C1 segment of cervical spinal cord (tissue), 14 donors: ENCODE results near the gene DOCK9.
A peak's percentile ranks its signal among the peaks of the same experiment; 100 is the strongest.

Experiments
- DNase-seq, 14 donors: peaks; one replicate each; lab custom pipeline; 2025; lab: John Stamatoyannopoulos, UW

Gene DOCK9, protein sequence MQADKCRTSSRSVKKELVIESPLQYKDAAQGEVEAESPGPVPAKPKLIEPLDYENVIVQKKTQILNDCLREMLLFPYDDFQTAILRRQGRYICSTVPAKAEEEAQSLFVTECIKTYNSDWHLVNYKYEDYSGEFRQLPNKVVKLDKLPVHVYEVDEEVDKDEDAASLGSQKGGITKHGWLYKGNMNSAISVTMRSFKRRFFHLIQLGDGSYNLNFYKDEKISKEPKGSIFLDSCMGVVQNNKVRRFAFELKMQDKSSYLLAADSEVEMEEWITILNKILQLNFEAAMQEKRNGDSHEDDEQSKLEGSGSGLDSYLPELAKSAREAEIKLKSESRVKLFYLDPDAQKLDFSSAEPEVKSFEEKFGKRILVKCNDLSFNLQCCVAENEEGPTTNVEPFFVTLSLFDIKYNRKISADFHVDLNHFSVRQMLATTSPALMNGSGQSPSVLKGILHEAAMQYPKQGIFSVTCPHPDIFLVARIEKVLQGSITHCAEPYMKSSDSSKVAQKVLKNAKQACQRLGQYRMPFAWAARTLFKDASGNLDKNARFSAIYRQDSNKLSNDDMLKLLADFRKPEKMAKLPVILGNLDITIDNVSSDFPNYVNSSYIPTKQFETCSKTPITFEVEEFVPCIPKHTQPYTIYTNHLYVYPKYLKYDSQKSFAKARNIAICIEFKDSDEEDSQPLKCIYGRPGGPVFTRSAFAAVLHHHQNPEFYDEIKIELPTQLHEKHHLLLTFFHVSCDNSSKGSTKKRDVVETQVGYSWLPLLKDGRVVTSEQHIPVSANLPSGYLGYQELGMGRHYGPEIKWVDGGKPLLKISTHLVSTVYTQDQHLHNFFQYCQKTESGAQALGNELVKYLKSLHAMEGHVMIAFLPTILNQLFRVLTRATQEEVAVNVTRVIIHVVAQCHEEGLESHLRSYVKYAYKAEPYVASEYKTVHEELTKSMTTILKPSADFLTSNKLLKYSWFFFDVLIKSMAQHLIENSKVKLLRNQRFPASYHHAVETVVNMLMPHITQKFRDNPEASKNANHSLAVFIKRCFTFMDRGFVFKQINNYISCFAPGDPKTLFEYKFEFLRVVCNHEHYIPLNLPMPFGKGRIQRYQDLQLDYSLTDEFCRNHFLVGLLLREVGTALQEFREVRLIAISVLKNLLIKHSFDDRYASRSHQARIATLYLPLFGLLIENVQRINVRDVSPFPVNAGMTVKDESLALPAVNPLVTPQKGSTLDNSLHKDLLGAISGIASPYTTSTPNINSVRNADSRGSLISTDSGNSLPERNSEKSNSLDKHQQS (N-terminal part only)

DNA sequence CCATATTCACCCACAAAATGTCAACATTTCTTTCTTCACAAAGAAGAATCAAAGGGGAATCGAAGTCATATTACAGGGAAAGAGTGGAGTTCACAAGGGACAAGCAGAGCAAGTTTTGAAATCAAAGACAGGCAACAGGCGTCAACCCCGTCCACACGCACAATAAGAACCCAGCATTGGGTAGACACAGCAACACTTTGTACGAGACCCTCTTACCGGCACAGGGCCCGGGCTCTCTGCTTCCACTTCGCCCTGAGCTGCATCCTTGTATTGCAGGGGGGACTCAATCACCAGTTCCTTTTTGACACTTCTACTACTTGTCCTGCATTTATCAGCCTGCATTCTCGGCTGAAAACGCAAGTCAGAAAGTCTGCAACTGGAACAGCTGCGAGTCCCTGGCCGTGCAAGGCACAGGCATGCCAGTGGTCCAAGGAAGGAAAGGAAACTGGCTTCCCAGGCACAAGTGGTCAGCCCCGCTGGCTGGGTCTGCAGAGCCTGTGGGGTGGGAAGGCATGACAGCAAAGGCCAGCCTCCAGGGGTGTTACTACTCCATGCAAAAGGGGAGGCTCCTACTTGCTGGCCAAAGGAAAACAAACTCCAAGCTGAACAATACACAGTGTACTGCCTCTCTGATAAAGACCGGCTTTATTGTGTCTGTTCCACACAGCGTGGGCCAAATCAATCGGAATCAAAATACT lies at the start of gene DOCK9:
TSS of gene DOCK9 (minus strand) at position 497 of the 698 bp plus-strand sequence. CDS start at position 342, 155 bp downstream.
- DNase-seq, result peak in 13 of 14 donors; percentile 19 to 82 (median 70)

DNA sequence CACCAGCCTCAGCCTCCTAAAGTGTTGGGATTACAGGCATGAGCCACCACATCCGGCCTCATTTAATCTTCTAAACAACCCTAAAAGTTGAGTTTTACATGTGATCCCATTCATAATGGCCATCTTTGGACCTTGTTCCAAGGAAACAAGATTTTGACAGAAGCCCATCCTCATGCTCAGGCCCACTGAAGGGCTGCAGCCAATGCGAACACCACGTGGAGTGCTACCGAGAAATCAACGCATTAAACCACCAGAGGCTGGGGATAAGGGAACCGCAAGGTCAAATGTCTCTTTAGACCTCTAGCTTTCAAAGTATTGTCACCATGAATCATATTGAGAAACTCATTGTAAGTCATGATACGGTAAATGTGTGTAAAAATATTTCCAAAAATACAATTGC lies 49.4 kb upstream of the DOCK9 start:
- no peak for DNase-seq

DNA sequence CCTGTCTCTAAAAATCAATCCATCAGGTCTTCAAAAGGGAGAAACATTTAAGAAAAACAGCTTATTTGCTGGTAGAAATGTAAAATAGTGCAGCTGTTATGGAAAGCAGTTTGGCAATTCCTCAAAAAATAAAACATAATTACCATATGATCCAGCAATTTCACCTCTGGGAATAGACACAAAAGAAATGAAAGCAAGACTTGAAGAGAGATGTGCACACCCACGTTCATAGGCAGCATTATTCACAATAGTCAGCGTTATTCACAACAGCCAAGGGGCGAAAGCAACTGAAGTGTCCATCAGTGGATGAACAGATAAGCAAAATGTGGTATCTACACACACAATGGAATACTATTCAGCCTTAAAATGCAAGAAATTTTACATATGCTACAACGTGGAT lies 45.1 kb upstream of the DOCK9 start:
- no peak for DNase-seq

DNA sequence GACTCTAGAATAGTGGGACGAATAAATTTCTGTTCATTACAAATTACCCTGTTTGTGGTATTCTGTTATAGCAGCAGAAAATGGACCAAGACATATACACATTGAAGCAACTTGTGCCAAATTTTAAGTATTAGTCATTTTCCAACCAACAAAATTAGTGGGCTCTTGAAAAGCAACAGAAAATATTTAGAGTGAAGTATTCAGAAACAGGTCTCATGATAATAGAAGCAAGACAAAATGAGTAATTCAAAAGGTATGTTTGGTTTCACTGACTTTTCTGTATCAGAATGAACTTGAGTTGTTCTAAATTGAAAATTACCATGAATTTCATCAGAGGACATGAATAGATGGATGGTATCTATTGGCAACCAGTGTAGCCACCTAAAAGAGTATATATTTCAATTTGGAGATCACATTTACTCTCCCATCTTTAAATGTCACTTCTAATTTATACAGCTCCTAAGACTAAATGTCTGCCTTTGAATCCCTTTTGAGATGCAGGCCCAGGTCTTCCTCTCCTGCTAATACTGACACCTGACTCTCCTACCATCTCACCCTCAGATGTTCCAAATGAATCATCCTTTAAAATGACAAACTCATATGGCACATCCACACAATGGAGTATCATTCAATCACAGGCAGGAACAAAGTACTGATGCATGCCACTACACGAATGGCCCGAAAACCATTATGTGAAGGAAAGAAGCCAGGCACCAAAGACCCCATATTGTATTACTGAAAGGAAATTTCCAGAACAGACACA lies 40.7 kb upstream of the DOCK9 start:
- no peak for DNase-seq

DNA sequence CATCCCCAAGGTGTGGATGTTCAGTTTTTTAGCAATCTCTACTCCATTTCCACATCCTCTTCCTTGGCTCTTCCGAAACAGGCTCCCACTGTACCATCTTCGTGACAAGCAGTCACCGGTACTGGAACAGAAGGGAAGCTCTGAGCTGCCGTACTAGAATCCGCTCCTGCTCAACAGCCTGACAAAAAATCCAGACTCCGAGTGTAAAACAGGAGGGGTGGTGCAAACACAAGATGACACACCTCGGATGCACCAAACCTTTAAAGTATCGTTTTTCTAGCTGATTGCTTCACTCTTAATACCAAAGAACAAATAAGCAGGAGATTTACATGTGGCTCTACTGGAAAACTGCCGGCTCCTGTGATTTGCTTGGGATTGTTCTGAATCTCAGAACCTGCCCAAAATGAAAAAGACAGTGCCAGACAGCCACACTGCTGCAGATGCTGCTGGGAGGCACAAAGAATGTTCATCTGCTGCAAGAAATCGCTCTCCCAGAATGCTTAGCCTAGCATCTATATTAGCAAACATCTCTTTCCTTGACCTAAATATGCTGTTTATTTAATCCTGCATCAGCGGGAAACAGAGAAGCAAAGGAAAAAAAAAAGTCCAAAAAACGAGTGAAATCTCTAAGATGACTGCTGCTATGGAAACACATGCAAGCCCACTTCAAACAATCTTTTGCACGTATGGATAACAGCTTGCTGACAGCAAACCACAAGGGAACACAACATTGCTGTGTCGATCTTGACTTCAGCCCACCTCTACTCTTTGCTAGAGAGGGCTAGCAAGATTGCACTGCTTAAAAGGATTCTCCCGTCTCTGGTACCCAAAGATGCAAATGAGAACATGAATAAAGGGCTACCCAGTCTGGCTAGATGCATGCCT lies 38.0 kb upstream of the DOCK9 start:
- peak in 3 of 14 donors; percentile 9 to 84 (median 21) for DNase-seq

DNA sequence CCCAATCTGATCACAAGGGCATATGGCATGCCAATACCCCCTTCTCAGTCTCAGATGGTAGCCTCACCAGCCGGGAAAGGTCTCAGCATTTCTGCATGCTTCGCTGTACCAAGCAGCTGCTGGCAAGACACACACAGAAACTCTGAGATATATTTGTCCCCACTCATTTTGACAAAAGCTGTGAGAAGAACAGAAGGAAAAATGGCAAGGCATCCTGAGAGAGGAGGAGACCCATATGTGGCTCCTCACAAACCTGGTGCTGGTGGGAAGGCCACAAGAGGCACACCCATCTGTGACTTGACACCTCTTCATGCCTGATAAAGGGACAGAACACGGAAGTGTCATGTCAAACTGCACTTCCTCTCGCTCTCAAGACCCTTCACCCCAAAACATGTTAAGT lies 36.7 kb upstream of the DOCK9 start:
- peak in 1 of 14 donors; percentile 52 for DNase-seq

DNA sequence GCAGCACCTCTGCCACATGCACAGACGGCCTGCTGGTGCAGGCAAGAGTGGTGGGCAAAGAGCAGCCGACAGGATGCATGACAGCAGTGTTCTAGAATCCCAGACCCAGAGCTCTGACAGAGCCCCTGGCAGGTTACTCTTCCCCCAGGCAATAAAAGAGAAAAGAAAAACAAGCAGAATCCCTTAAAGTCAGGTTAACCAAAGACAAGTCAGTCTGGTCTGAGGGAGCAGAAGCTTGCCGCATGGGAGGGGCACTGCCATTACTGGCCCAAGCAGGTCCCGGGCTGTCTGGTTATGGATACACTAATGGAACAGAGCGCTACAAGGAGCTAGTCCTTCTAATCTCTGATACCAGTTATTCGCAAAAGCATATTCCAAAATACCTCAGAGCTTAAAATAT lies 36.1 kb upstream of the DOCK9 start:
- peak in 1 of 14 donors; percentile 65 for DNase-seq

DNA sequence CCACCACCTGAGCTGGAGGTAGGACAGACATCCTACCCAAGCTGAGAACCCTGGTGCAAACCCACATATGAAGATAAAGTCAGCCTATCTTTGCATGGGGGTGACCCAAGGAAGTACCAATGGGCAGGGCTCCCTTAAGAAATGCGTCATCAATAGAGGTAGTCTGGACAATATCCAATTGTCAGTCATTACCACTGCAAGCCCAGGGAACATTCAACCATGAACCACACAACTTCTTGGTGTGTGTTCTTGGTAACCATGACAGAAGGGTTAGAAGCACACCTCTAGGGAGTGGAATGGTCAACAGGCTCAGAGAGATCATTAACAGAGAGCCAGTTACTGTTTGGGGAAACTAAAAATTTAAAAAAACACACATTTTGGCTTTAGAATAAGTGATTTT lies 34.7 kb upstream of the DOCK9 start:
- DNase-seq, result no peak

DNA sequence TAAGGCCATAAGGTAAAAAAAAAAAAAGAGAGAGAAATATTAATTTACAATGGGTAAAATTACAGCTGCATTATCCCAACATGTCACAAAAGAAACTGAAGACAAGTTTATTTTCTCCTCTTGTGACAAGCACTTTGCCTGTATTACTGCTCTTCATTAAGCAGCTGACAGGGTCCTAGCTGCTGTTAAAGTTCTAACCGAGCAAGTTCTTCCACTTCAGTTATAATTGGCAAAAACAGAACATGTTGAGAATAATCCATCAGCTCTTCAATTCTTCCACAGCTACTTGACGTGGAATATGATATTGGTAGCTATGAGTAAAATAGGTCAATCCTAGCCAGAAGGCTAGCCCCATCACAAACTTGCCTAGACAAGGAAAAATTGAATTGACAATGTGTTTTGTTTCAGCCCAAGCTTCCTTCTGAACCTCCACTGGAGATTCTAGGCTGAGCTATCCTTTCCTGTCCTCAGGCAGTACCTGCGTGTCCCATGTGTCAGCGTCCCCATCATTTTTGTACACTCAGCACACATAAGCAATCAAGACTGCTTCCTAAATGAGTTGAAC lies 32.2 kb upstream of the DOCK9 start:
- DNase-seq, result no peak

DNA sequence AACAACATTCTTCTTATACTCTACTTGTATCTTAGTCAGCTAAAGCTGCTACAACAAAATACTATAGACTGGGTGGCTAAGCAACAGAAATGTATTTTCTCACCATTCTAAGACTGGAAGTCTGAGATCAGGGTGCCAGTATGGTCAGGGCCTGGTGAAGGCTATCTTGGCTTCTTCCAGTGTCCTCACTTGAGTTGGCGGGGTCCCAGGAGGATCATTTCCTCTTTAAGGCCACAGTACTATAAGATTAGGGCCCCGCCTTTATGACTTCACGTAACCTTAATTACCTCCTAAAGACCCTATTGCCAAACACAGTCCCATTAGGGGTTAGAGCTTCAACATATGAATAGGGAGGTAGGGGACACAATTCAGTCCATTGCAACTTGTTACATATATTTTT lies 30.7 kb upstream of the DOCK9 start:
- no peak for DNase-seq

DNA sequence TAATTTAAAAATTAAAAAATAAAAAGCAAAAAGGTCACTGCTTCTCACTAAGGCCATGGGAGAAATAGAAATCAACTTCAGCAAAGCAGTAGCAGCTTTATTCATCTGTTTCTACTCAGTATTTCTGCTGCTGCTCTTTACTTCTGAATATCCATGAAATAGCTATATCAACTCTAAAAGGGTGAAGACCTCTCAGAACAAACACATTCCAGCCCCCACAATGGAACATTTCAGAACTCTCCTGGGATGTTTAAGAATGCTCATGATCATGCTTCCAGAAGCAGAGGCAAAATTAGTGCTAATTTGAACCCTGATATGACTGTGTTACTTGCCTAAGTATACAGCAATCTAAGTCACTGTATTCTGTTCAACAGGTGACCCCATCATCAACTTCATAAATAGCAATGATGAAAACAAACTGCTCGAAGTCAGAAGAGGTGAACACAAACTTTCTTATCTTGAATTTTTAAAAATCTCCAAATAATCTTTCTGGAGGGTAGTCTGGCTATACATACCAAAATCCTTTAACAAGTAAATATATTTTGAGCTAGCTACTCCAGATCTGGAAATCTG lies 29.6 kb upstream of the DOCK9 start:
- no peak for DNase-seq

DNA sequence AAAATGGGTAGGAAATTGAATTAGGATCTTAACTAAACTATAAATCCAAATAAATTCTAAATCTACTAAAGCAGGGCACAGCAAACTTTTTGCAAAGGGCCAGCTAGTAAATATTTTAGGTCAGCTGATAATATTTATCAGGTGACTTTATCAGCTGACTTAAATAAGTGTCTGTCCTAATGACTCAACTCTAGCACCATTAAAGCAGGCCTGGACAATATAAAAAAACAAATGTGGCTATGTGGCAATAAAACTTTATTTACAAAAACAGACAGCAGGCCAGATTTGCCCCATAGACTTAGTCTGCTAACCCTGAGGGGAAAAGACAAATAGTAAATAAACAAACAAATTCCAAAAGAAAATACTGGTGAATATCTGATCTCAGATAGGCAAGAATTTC lies 27.7 kb upstream of the DOCK9 start:
- DNase-seq, result no peak

DNA sequence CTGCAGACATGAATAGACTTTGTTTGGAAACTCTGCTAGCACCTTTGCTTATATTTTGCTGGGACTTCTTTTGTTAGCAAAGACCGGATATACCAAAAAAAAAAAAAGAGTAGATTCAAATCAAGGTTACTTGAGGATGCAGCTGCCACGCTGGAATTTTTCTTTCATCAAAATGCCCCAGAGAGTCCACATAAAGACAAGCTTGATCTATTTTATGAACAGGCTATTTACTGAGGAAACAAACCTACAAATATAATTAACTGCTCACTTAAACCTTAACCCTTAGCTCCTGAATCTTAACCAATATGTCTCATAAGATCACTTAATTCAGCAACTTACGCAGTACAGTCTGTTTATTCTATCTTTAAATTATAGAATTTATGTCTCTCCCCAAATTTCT lies 27.1 kb upstream of the DOCK9 start:
- no peak for DNase-seq

DNA sequence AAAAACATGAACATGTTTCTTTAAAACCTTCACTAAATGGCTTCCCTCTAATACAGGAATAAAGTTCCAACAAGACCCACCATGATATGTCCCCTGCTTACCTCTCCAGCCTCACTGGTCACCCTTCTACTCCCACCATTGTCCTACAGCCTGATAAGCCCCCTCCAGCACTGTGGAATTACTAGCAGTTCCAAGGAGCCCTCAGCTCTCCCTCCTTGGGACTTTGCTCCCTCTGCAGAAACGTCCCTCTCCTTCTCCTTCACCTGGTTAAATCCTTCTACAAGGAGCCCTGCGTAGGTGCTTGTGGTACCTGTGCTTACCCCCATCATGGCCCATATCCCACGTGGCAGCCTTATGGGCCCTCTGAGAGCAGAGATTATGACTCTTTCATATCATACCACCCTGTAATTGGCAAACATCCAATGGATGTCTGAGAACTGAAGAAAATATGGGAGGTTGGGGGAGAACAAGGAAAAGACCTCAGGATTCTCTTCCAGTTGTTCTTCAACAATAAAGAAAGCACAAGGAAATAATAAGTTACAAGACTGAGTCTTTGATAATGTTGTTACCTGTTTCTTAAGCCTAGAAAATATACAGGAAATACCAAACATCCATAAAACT lies 26.1 kb upstream of the DOCK9 start:
- no peak for DNase-seq

DNA sequence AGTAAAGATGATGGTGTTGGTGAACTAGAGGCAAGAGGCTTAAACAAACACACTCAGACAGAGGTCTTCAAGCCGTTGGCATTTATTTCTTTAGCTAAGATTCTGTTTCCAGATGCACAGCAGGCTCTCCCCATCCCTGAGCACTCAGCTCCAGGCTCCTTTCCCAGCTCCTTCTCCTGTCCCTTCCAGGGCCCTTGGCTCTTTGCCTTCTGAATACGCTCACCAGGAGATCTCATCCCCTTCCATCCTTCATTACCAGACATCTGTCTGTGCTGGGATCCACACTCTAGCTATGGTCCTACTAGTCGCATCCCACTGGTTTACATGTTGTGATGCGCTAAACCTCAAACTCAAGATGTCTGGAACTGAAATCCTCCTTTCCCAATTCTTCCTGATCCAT lies 25.3 kb upstream of the DOCK9 start:
- no peak for DNase-seq

DNA sequence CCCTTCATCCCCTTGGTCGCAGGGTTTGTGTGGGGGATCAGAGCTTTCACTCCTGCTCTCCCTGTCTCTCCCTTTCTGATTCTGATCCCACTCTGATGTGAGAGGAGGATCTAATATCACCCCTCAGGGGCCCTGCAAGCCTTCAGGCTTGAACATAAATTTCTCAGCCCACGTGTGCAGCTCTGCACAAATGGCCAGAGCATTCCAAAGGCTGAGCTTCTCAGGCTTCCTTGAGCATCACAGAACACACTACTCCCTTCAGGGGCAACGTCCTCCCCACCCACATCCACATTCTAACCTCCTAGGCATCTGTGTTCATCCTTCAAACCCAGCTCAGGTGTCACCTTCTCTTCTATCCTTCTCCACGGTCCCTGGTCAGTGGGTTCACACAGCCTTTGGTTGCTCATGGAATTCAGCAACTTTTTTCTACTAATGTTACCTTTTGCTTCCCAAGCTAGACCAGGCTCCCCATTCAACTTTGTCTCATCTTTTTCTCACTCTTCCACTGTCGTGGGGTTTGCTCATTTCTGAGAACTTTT lies 24.4 kb upstream of the DOCK9 start:
- DNase-seq, result no peak

DNA sequence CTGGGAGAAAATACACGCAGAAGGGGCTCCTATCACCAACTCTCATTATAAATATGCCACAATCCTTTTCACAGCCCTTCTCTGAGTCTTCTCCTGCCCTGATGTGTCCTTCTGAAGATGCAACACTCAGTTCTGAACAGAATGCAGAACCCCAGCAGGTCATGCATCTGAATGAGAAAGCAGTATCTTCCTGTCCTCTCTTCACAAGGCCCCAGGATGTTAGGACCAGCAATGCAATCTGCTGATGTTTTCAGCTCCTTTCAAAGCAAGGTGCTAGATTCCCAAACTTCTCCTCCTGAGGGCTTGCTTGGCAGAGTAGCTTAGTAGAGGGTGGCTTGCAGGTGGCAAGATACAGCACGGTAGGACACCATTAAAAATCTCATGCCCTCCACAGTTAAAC lies 22.3 kb upstream of the DOCK9 start:
- no peak for DNase-seq

DNA sequence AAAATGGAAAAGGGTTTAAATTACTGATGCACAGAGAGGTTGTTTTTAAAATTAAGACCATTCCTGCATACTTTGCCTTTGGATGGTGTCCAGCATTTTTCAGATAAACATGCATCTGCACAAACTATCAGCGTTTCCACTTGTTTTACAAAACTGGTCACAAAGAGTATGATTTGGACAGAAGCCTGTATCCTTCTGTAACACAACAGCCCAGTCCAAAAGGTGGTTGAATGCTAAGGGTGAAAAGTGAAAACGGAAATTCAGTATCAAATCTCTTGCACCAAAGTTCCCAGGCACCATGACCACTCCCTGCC lies 21.7 kb upstream of the DOCK9 start:
- DNase-seq, result no peak
